ENCODE results near the gene TNS4. TPM values are rescaled to one million over a fixed set of nuclear protein-coding genes. Genes with fewer than 3 reads are reported as not detected.

Gene TNS4
- total and polyA plus RNA-seq, 4 donors, result 0.29 TPM; not detected in 3

GRCh38 chr17:40529991-40530390 lies 28.6 kb upstream of the TNS4 start:
- Histone ChIP-seq H3K4me3 (ENCODE audit: low read depth, low read length) (no peak overlapping the region), H3K9me3 (ENCODE audit: control insufficient read depth, insufficient read depth, low read length) (peaks cover 2% of the 10 kb centered on the region), H3K27ac (ENCODE audit: low read depth, low read length) (no peak overlapping the region), H3K36me3 (ENCODE audit: control insufficient read depth, insufficient read depth, low read length) (no peaks in the 10 kb centered on the region), H3K27me3 (ENCODE audit: control insufficient read depth, insufficient read depth, low read length) (peaks cover 2% of the 10 kb centered on the region), H3K4me1 (ENCODE audit: control insufficient read depth, insufficient read depth, low read length) (peaks cover 4% of the 10 kb centered on the region)
- 100% methylated on average over 1 of the region's 2 CpGs for WGBS (ENCODE audit: insufficient coverage)
- no peak for DNase-seq (ENCODE audit: low read depth in 4 of 6, low spot score in 6 of 6)

GRCh38 chr17:40528692-40529417 lies 27.4 kb upstream of the TNS4 start:
- WGBS (ENCODE audit: insufficient coverage), result 88% methylated on average over 5 of the region's 10 CpGs
- Histone ChIP-seq H3K27me3 (ENCODE audit: control insufficient read depth, insufficient read depth, low read length) (peaks cover 2% of the 10 kb centered on the region), H3K9me3 (ENCODE audit: control insufficient read depth, insufficient read depth, low read length) (peaks cover 2% of the 10 kb centered on the region), H3K4me1 (ENCODE audit: control insufficient read depth, insufficient read depth, low read length) (no peaks in the 10 kb centered on the region), H3K36me3 (ENCODE audit: control insufficient read depth, insufficient read depth, low read length) (no peaks in the 10 kb centered on the region), H3K27ac (ENCODE audit: low read depth, low read length) (no peak overlapping the region), H3K4me3 (ENCODE audit: low read depth, low read length) (no peak overlapping the region)
- no peak for DNase-seq (ENCODE audit: low read depth in 4 of 6, low spot score in 6 of 6)

- 50% methylated on average over 2 of the region's 5 CpGs for WGBS (ENCODE audit: insufficient coverage)
- Histone ChIP-seq H3K27ac (ENCODE audit: low read depth, low read length) (no peak overlapping the region), H3K4me1 (ENCODE audit: control insufficient read depth, insufficient read depth, low read length) (no peaks in the 10 kb centered on the region), H3K36me3 (ENCODE audit: control insufficient read depth, insufficient read depth, low read length) (no peaks in the 10 kb centered on the region), H3K27me3 (ENCODE audit: control insufficient read depth, insufficient read depth, low read length) (peaks cover 2% of the 10 kb centered on the region), H3K9me3 (ENCODE audit: control insufficient read depth, insufficient read depth, low read length) (peaks cover 2% of the 10 kb centered on the region), H3K4me3 (ENCODE audit: low read depth, low read length) (no peak overlapping the region)
- no peak for DNase-seq (ENCODE audit: low read depth in 4 of 6, low spot score in 6 of 6)
Measured at GRCh38 chr17:40526668-40527067, 25.2 kb upstream of the TNS4 start.

GRCh38 chr17:40525294-40525693 lies 23.9 kb upstream of the TNS4 start:
- Histone ChIP-seq H3K4me1 (ENCODE audit: control insufficient read depth, insufficient read depth, low read length) (no peaks in the 10 kb centered on the region), H3K4me3 (ENCODE audit: low read depth, low read length) (no peak overlapping the region), H3K9me3 (ENCODE audit: control insufficient read depth, insufficient read depth, low read length) (peaks cover 2% of the 10 kb centered on the region), H3K36me3 (ENCODE audit: control insufficient read depth, insufficient read depth, low read length) (no peaks in the 10 kb centered on the region), H3K27me3 (ENCODE audit: control insufficient read depth, insufficient read depth, low read length) (peaks cover 2% of the 10 kb centered on the region), H3K27ac (ENCODE audit: low read depth, low read length) (no peak overlapping the region)
- WGBS (ENCODE audit: insufficient coverage), result no CpG with 5 or more reads among the region's 1 CpG
- DNase-seq (ENCODE audit: low read depth in 4 of 6, low spot score in 6 of 6), result no peak

GRCh38 chr17:40524243-40524965 lies 23.0 kb upstream of the TNS4 start:
- H3K4me1 ChIP-seq (ENCODE audit: control insufficient read depth, insufficient read depth, low read length), result no peaks in the 10 kb centered on the region
- no peak overlapping the region for H3K27ac ChIP-seq (ENCODE audit: low read depth, low read length)
- WGBS (ENCODE audit: insufficient coverage), result 83% methylated on average over 1 of the region's 3 CpGs
- DNase-seq (ENCODE audit: low read depth in 4 of 6, low spot score in 6 of 6), result no peak
- H3K9me3 ChIP-seq (ENCODE audit: control insufficient read depth, insufficient read depth, low read length), result peaks cover 2% of the 10 kb centered on the region
- H3K27me3 ChIP-seq (ENCODE audit: control insufficient read depth, insufficient read depth, low read length), result peaks cover 2% of the 10 kb centered on the region
- H3K4me3 ChIP-seq (ENCODE audit: low read depth, low read length), result no peak overlapping the region
- H3K36me3 ChIP-seq (ENCODE audit: control insufficient read depth, insufficient read depth, low read length), result no peaks in the 10 kb centered on the region

- H3K4me1 ChIP-seq (ENCODE audit: control insufficient read depth, insufficient read depth, low read length), result no peaks in the 10 kb centered on the region
- peaks cover 2% of the 10 kb centered on the region for H3K9me3 ChIP-seq (ENCODE audit: control insufficient read depth, insufficient read depth, low read length)
- no peak overlapping the region for H3K27ac ChIP-seq (ENCODE audit: low read depth, low read length)
- no peak for DNase-seq (ENCODE audit: low read depth in 4 of 6, low spot score in 6 of 6)
- H3K4me3 ChIP-seq (ENCODE audit: low read depth, low read length), result no peak overlapping the region
- peaks cover 2% of the 10 kb centered on the region for H3K27me3 ChIP-seq (ENCODE audit: control insufficient read depth, insufficient read depth, low read length)
- WGBS (ENCODE audit: insufficient coverage), result 80% methylated on average over 1 of the region's 5 CpGs
- no peaks in the 10 kb centered on the region for H3K36me3 ChIP-seq (ENCODE audit: control insufficient read depth, insufficient read depth, low read length)
Measured at GRCh38 chr17:40522961-40523310, 21.5 kb upstream of the TNS4 start.

GRCh38 chr17:40522250-40522960 lies 21.0 kb upstream of the TNS4 start:
- DNase-seq (ENCODE audit: low read depth in 4 of 6, low spot score in 6 of 6), result peak in 1 of 6 donors; percentile 55
- Histone ChIP-seq H3K4me1 (ENCODE audit: control insufficient read depth, insufficient read depth, low read length) (no peaks in the 10 kb centered on the region), H3K27me3 (ENCODE audit: control insufficient read depth, insufficient read depth, low read length) (peaks cover 2% of the 10 kb centered on the region), H3K27ac (ENCODE audit: low read depth, low read length) (no peak overlapping the region), H3K4me3 (ENCODE audit: low read depth, low read length) (no peak overlapping the region), H3K36me3 (ENCODE audit: control insufficient read depth, insufficient read depth, low read length) (no peaks in the 10 kb centered on the region), H3K9me3 (ENCODE audit: control insufficient read depth, insufficient read depth, low read length) (peaks cover 2% of the 10 kb centered on the region)
- 88% methylated on average over 4 of the region's 7 CpGs for WGBS (ENCODE audit: insufficient coverage)

- Histone ChIP-seq H3K36me3 (ENCODE audit: control insufficient read depth, insufficient read depth, low read length) (no peaks in the 10 kb centered on the region), H3K27ac (ENCODE audit: low read depth, low read length) (no peak overlapping the region), H3K4me1 (ENCODE audit: control insufficient read depth, insufficient read depth, low read length) (no peaks in the 10 kb centered on the region), H3K27me3 (ENCODE audit: control insufficient read depth, insufficient read depth, low read length) (no peaks in the 10 kb centered on the region), H3K9me3 (ENCODE audit: control insufficient read depth, insufficient read depth, low read length) (peaks cover 2% of the 10 kb centered on the region), H3K4me3 (ENCODE audit: low read depth, low read length) (no peak overlapping the region)
- DNase-seq (ENCODE audit: low read depth in 4 of 6, low spot score in 6 of 6), result no peak
- 85% methylated on average over 9 of the region's 14 CpGs for WGBS (ENCODE audit: insufficient coverage)
Measured at GRCh38 chr17:40520991-40521453, 19.6 kb upstream of the TNS4 start.

GRCh38 chr17:40519089-40519775 lies 17.8 kb upstream of the TNS4 start:
- WGBS (ENCODE audit: insufficient coverage), result 80% methylated on average over 4 of the region's 5 CpGs
- no peaks in the 10 kb centered on the region for H3K4me1 ChIP-seq (ENCODE audit: control insufficient read depth, insufficient read depth, low read length)
- DNase-seq (ENCODE audit: low read depth in 4 of 6, low spot score in 6 of 6), result no peak

More at GRCh38 chr17:40519089-40519775, 17.8 kb upstream of the TNS4 start:
- H3K27me3 ChIP-seq (ENCODE audit: control insufficient read depth, insufficient read depth, low read length), result no peaks in the 10 kb centered on the region
- no peak overlapping the region for H3K27ac ChIP-seq (ENCODE audit: low read depth, low read length)
- no peaks in the 10 kb centered on the region for H3K9me3 ChIP-seq (ENCODE audit: control insufficient read depth, insufficient read depth, low read length)
- H3K4me3 ChIP-seq (ENCODE audit: low read depth, low read length), result no peak overlapping the region
- H3K36me3 ChIP-seq (ENCODE audit: control insufficient read depth, insufficient read depth, low read length), result no peaks in the 10 kb centered on the region
